ENCODE data around the gene TEX51. TPM values are rescaled to one million over a fixed set of nuclear protein-coding genes. Genes with fewer than 3 reads are reported as not detected.

The TEX51 gene
- total RNA-seq, 3 donors from 2014 or later: not detected

DNA sequence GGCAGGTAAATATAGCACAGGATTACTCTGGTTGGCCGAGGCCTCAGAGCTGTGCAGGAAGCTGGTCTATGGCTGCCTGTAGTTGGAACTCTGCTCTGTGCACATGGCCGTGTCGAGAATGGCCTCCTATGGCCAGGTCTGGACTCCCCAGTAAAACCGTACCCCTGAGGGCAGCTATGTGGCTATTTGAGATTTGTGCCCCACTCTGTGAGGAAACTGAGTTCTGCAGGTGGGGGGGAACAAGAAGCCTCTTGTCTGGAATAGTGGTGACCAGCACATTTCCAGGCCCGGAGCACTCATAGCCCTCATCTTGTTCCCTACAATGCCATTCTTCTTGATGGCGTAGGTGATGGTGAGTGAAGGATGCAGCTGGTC is 15.0 kb upstream of the TEX51 start:
- Mint-ChIP-seq H3K9me3 (no peaks in the 10 kb centered on the region), H3K4me3 (no peak overlapping the region)

DNA sequence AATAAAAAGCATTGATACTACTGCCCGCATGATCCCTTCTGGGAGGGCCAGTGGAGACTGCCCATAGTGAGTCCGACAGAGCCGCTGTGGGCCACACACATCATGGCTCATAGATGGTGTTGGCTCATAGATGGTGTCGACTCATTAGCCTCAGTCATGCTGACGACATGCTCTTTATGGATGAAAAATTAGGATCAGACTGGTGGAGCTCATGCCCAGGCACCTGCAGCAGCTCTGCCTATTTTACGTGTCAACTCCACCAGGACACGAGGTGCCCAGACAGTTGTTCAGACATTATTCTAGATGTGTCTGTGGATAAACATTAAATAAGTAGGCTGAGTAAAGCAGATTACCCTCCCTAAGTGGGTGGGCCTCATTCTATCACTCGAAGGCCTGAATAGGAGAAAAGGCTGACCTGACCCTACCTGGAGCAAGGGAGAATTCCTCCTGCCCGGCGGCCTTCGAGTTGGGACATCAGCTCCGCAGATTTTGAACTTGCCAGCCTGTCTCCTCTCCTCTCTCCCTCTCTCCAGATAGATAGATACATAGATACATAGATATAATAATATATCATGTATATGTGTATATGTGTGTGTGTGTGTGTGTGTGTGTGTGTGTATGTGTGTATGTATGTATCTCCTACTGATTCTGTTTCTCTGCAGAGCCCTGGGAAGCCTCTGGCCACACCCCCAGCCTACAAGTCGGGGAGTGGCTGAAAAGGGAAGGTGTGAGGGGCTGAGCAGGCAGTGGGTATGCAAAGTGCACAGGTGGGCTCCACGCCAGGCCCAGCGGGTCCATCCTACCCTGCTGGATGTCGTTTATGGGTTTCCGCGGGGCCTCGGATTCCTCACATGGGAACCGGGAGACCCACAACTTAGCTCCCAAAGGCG is 13.6 kb upstream of the TEX51 start:
- Mint-ChIP-seq H3K9me3 (no peaks in the 10 kb centered on the region), H3K4me1 (ENCODE audit: low read depth) (peaks cover 4% of the 10 kb centered on the region), H3K4me3 (no peak overlapping the region), H3K36me3 (ENCODE audit: insufficient read depth) (no peaks in the 10 kb centered on the region), H3K27me3 (ENCODE audit: low read depth) (peaks cover 9% of the 10 kb centered on the region)
- no peak for DNase-seq
- no peak for ATAC-seq

More for the DNA sequence above, 15.0 kb upstream of the TEX51 start:
- peaks cover 4% of the 10 kb centered on the region for H3K4me1 Mint-ChIP-seq (ENCODE audit: low read depth)
- no peaks in the 10 kb centered on the region for H3K36me3 Mint-ChIP-seq (ENCODE audit: insufficient read depth)
- DNase-seq (no peak), ATAC-seq (no peak)
- H3K27me3 Mint-ChIP-seq (ENCODE audit: low read depth): peaks cover 9% of the 10 kb centered on the region

- Mint-ChIP-seq H3K9me3 (no peaks in the 10 kb centered on the region), H3K36me3 (ENCODE audit: insufficient read depth) (no peaks in the 10 kb centered on the region), H3K4me1 (ENCODE audit: low read depth) (peaks cover 4% of the 10 kb centered on the region), H3K4me3 (no peak overlapping the region), H3K27me3 (ENCODE audit: low read depth) (peaks cover 9% of the 10 kb centered on the region)
- no peak for DNase-seq
- no peak for ATAC-seq
Measured at GRCh38 chr2:126885751-126886210, 12.9 kb upstream of the TEX51 start.

DNA sequence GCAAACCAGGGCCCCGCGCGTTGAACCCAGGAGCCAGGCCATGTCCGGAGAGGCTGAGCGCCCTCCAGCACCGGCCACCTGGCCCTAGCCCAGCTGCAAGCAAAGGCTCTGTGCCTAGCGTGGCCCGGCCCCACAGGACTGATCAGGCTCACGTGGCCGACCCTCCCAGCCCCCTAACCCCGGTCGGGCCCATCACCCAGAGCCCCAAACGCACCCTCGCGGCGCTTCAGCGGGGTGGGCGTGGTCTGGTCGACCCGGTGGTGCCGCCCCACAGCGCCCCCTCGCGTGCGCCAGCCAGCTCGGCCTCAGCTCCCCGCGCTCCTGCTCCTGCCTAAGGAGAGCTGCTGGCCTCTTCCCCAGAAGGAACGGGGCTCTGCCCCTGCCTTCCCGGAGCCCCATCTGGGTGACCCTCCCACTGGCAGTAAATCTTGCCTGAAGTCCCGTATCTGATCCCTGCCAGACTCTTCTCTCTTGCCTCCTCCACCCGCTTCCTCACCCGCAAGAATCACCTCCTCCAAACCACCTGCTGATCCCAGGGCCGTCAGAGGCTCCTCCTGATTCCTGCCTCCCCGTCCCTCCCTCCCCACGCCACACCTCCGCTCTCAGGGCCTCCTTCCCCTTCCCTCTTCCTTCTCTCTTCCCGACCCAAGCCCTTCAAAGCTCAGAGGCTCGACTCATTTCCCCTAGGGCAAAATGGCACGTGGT is 12.3 kb upstream of the TEX51 start:
- H3K36me3 Mint-ChIP-seq (ENCODE audit: insufficient read depth): no peaks in the 10 kb centered on the region
- H3K4me1 Mint-ChIP-seq (ENCODE audit: low read depth): peaks cover 4% of the 10 kb centered on the region
- DNase-seq (peak; percentile 14), ATAC-seq (peak; percentile 69 to 81)
- H3K4me3 Mint-ChIP-seq: peak overlapping the region; percentile 47
- peaks cover 9% of the 10 kb centered on the region for H3K27me3 Mint-ChIP-seq (ENCODE audit: low read depth)
- H3K9me3 Mint-ChIP-seq: no peaks in the 10 kb centered on the region

DNA sequence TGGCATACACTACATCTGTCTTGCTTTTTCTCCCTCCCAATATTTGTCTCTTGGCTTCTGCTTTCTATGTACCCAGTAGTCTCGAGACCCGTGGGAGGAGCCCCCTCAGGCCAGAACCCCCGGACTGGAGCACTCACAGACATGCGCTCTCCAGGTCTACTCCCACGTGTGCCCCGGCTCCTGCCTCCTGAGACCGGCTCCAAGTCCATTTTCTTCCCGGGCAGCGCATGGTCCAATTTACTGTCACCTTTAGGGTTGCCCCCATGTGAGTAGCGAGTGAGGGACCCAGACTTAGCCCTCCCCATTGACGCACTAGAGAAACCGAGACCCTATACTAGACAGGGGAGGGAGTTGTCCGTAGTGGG is 11.8 kb upstream of the TEX51 start:
- Mint-ChIP-seq H3K27me3 (ENCODE audit: low read depth) (peaks cover 9% of the 10 kb centered on the region), H3K36me3 (ENCODE audit: insufficient read depth) (no peaks in the 10 kb centered on the region), H3K9me3 (no peaks in the 10 kb centered on the region), H3K4me3 (no peak overlapping the region), H3K4me1 (ENCODE audit: low read depth) (peaks cover 4% of the 10 kb centered on the region)
- ATAC-seq (no peak), DNase-seq (no peak)

DNA sequence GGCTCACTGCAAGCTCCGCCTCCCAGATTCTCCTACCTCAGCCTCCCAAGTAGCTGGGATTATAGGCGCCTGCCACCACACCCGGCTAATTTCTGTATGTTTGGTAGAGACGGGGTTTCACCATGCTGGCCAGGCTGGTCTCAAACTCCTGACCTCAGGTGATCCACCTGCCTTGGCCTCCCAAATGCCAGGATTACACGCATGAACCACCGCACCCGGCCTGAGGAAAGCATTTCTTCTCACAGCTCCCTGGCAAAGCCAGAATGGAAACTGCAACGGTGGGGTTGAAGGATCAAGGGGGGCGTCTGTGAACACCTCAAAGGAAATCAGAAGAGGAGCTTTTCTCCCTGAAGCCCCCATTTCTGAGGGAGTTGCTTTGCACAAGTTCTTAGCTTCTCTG is 11.2 kb upstream of the TEX51 start:
- no peak for DNase-seq
- ATAC-seq: no peak
- Mint-ChIP-seq H3K27me3 (ENCODE audit: low read depth) (peaks cover 9% of the 10 kb centered on the region), H3K4me1 (ENCODE audit: low read depth) (peaks cover 4% of the 10 kb centered on the region), H3K4me3 (no peak overlapping the region), H3K36me3 (ENCODE audit: insufficient read depth) (no peaks in the 10 kb centered on the region), H3K9me3 (no peaks in the 10 kb centered on the region)

- peaks cover 9% of the 10 kb centered on the region for H3K27me3 Mint-ChIP-seq (ENCODE audit: low read depth)
- H3K36me3 Mint-ChIP-seq (ENCODE audit: insufficient read depth): no peaks in the 10 kb centered on the region
- H3K4me3 Mint-ChIP-seq: no peak overlapping the region
- ATAC-seq (no peak), DNase-seq (no peak)
- peaks cover 4% of the 10 kb centered on the region for H3K4me1 Mint-ChIP-seq (ENCODE audit: low read depth)
- H3K9me3 Mint-ChIP-seq: no peaks in the 10 kb centered on the region
Measured at GRCh38 chr2:126888046-126888445, 10.6 kb upstream of the TEX51 start.

GRCh38 chr2:126889071-126889470 is 9.6 kb upstream of the TEX51 start:
- H3K36me3 Mint-ChIP-seq (ENCODE audit: insufficient read depth): no peaks in the 10 kb centered on the region
- peaks cover 9% of the 10 kb centered on the region for H3K27me3 Mint-ChIP-seq (ENCODE audit: low read depth)
- H3K4me3 Mint-ChIP-seq: no peak overlapping the region
- no peaks in the 10 kb centered on the region for H3K9me3 Mint-ChIP-seq
- DNase-seq (no peak), ATAC-seq (no peak)
- H3K4me1 Mint-ChIP-seq (ENCODE audit: low read depth): peaks cover 4% of the 10 kb centered on the region

DNA sequence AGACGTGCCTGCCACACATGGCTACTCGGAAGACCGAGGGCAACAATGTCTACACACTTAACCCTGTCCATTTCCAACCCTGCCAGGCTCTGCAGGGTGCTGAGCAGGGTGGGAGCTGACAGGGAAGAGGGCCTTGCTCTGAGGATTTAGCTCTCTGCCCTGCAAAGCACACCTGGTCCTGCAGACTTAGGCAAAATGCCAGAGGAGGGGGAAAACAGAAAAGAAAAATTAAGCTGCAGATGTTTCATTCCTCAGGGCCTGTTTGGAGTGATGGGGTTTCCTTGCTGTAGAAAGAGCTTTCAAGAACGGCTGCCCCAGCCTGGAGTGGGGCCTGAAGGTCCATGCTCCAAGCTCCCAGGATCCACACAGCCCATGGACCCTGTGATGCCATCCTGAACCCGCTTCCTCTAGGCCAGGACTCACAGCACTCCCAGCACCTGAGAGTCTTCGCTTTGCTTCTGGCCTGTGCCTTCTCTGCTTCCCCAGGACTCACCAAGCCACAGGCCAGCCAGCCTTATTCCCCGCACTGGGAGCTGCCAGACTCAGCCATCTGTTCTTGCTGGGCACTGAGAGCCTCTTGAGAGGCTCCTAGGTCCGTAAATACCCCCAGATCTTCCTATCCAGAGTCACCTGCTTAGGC is 9.1 kb upstream of the TEX51 start:
- Mint-ChIP-seq H3K36me3 (ENCODE audit: insufficient read depth) (no peaks in the 10 kb centered on the region), H3K9me3 (no peaks in the 10 kb centered on the region), H3K4me1 (ENCODE audit: low read depth) (peaks cover 4% of the 10 kb centered on the region), H3K4me3 (no peak overlapping the region), H3K27me3 (ENCODE audit: low read depth) (peaks cover 9% of the 10 kb centered on the region)
- DNase-seq (no peak), ATAC-seq (no peak)

GRCh38 chr2:126890136-126890510 is 8.6 kb upstream of the TEX51 start:
- DNase-seq: no peak
- ATAC-seq: no peak
- Mint-ChIP-seq H3K36me3 (ENCODE audit: insufficient read depth) (no peaks in the 10 kb centered on the region), H3K9me3 (no peaks in the 10 kb centered on the region), H3K4me3 (no peak overlapping the region), H3K27me3 (ENCODE audit: low read depth) (peaks cover 9% of the 10 kb centered on the region), H3K4me1 (ENCODE audit: low read depth) (peaks cover 4% of the 10 kb centered on the region)

DNA sequence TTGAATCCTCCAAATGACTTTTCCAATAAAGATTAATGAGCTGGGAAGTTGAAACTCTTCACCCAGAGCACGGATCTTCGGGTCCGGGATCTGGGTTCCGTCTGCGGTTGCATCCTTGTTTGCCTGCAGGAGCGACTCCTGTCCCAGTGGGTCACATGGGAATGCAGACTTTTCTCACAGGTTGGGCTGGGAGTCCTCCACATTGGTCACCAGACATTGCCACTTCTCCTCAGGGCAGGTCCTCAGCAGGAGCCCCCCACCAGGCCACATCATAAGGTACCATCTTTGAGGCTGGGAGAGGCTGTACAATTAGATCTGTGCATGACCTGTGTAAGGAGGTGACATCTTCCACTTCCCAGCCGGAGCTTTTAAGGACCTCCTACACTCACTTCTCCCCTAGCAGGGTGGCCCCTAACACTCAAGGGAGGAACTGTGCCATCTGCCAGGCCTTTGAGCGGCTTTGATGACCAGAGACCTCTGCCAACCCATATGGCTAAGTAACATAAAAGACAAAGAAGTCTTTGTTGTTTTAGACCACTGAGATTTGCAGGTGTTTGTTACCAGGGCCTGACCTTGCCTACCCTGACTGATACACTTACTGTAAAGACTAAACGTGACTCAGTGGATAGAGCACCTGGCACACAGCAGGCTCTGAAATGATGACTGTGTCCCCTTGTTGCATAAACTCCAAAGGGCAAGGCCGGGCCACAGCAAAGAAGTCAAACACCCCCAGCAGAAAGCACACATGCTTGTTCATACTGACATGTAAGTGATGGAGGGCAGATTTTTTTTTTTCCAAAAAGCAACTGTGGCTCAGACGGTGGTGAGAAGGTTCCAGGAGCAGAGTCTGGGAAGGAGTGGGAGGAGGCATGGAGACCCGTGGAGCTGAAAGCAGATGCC is 7.9 kb upstream of the TEX51 start:
- H3K9me3 Mint-ChIP-seq: no peaks in the 10 kb centered on the region
- DNase-seq (no peak), ATAC-seq (no peak)
- no peak overlapping the region for H3K4me3 Mint-ChIP-seq
- no peaks in the 10 kb centered on the region for H3K36me3 Mint-ChIP-seq (ENCODE audit: insufficient read depth)
- H3K27me3 Mint-ChIP-seq (ENCODE audit: low read depth): peaks cover 9% of the 10 kb centered on the region
- peaks cover 4% of the 10 kb centered on the region for H3K4me1 Mint-ChIP-seq (ENCODE audit: low read depth)

GRCh38 chr2:126891681-126892500 is 6.8 kb upstream of the TEX51 start:
- no peaks in the 10 kb centered on the region for H3K9me3 Mint-ChIP-seq
- no peaks in the 10 kb centered on the region for H3K4me1 Mint-ChIP-seq (ENCODE audit: low read depth)
- ATAC-seq (no peak), DNase-seq (no peak)
- H3K4me3 Mint-ChIP-seq: no peak overlapping the region
- no peaks in the 10 kb centered on the region for H3K36me3 Mint-ChIP-seq (ENCODE audit: insufficient read depth)
- peaks cover 3% of the 10 kb centered on the region for H3K27me3 Mint-ChIP-seq (ENCODE audit: low read depth)

- DNase-seq (no peak), ATAC-seq (no peak)
- Mint-ChIP-seq H3K4me1 (ENCODE audit: low read depth) (no peaks in the 10 kb centered on the region), H3K27me3 (ENCODE audit: low read depth) (peaks cover 2% of the 10 kb centered on the region), H3K4me3 (no peak overlapping the region), H3K9me3 (no peaks in the 10 kb centered on the region), H3K36me3 (ENCODE audit: insufficient read depth) (peaks cover 1% of the 10 kb centered on the region)
Measured at GRCh38 chr2:126893153-126893552, 5.5 kb upstream of the TEX51 start.
